Upper lobe of left lung (tissue), 4 donors: ENCODE data around the gene EXOC4.

Experiments
- CTCF ChIP-seq, 6 experiments: fragments of 450-650 bp in 4 of 6; fragments of 200-600 bp in 2 of 6; sonication (generic) in 2 of 6; IDR thresholded peaks; one replicate each; pipeline ENCODE4 v1.5.1; 2016 to 2019; ENCODE audit warnings: antibody characterized with exemption in 6 of 6
- POLR2A ChIP-seq, 4 donors: fragments of 450-650 bp; IDR thresholded peaks; one replicate each; pipeline ENCODE4 v1.5.1; 2016 to 2017; ENCODE audit warnings: antibody characterized with exemption in 4 of 4, mild to moderate bottlenecking in 2 of 4
- POLR2AphosphoS5 ChIP-seq, 2 donors: sonication (generic); formaldehyde crosslinking; IDR thresholded peaks; one replicate each; pipeline ENCODE4 v1.5.1; 2017; ENCODE audit warnings: antibody characterized with exemption in 2 of 2

- TF ChIP-seq CTCF (IDR thresholded peaks at IDR 0.05) (no peak), POLR2AphosphoS5 (IDR thresholded peaks at IDR 0.05) (no peak), POLR2A (IDR thresholded peaks at IDR 0.05) (no peak)
Observed at GRCh38 chr7:133858311-133858710, 605.4 kb downstream of the EXOC4 start.
